Stimulated activated CD4-positive, alpha-beta T cell treated with anti-CD3 and anti-CD28 coated beads, Interleukin-12 subunit alpha, Interleukin-12 subunit beta, amount 100 ng/mL, for 24 hours (primary cell): Measurements from ENCODE around the gene NAA15.
"Not testable (repeated sequence)": the region's sequence is repeated elsewhere in the genome, so short reads cannot be mapped to it uniquely, and the experiment has no call there.

Source experiments
- DNase-seq, 2 experiments: peaks; one replicate each; pipeline ENCODE4 v3.0.0-alpha.2; 2020; ENCODE audit warnings: low read depth in 2 of 2

Gene NAA15

DNA sequence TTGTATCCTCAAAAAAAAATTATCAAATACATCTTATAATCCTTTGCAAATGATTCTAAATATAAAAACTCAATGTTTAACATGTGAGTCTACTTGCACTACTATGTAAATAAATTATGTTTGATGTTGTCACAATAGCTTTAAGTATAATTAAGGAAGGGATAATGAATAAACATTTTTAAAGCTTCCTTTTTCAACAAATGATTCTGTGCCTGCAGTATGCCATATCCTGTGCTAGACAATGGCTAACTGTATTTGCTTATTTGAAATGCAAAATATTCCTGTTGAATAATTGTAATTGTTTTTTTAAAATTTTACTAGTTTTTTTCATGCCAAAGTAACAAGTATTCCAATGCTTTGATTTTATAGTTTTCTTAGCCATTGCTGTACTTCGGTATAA is 60.0 kb downstream of the NAA15 start:
- DNase-seq = no peak

DNA sequence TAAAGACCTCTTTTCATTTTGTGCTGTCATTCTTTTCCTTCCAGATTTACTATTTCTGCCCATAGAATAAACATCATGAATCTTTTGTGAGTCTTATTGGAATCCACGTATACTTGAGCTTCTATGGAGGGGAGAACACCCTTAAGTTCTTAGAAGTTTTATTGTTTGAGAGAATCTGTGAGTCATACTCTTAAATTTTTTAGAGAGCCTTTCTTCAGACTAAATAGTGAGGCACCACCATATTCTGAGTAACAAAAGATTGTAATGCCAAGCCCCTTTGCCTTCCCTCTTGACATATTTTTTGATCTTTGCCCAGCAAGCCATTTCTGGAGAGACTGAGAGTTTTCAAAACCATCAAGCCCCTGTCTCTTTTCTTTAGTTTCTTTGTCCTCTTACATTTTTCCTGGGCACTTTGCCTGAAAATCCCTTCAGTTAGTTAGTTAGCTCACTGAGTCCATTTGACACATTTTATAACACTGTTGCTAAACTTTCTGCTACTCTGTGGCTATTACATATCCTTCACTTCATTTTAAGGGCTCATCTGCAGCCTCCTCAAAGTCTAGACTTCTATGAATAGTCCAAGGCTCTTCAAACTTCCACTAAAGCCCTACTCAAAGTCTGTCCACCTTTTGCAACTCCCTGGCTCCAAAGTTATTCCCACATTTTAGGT is 66.3 kb downstream of the NAA15 start:
- DNase-seq = no peak

- no peak for DNase-seq
These were observed 67.7 kb downstream of the NAA15 start for GRCh38 chr4:139368998-139369397.

DNA sequence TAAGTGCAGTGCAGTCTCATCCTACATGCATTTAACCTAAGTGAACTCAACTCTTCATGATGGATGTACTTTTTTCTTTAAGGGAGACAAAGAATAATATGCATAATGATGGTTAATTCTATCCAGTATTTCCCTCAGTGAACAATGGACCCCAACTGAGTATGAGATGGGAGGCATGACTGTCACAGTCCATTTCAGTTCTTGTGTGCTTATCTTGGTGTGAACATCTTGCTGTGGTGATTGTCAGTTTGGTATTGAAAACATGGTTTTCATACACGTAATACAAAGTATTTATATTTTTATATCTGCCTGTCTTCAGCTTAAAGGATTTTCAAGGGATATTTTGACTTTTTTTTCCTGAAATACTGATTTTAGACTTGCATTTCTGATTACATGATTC is 72.9 kb downstream of the NAA15 start:
- DNase-seq = no peak

- DNase-seq = no peak
These were observed 85.1 kb downstream of the NAA15 start for GRCh38 chr4:139386421-139386820.

GRCh38 chr4:139389102-139389501 is 87.8 kb downstream of the NAA15 start:
- DNase-seq = no peak

DNA sequence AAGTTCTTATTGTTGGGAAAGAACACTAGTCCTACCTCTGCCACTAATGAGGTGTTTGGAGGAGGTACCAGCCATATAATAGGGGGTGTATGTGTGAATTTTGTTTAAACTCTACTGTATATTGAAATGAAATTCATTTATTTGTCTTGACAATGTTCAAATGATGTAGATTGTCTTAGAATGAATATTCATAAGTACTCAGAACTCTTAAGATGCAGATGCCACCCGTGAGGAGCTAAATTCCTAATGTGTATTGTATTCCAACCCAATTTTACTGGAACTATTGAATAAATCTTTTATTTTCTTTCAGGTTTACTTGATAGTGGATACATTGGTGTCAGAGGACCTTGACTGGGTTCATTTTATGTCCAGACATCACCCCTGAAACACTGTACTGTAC is 88.7 kb downstream of the NAA15 start:
- DNase-seq = no peak

DNA sequence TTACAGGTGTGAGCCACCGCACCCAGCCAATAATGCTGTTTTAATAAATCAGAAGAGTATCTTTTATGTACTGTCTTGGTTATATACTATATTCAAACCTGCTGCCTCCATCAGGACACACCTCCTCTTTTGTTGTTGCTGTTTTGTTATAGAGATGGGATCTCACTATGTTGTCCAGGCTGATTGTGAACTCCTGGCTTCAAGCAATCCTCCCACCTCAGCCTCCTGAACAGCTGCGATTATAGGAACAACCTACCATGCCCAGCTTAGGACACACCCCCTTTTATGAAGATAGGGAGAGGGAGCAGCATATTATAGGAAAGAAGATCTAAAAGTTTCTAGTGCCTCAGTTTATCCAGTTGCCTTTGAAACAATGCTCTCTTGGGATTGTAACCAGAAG is 90.4 kb downstream of the NAA15 start:
- DNase-seq = no peak

GRCh38 chr4:139392797-139393196 is 91.5 kb downstream of the NAA15 start:
- DNase-seq = no peak

DNA sequence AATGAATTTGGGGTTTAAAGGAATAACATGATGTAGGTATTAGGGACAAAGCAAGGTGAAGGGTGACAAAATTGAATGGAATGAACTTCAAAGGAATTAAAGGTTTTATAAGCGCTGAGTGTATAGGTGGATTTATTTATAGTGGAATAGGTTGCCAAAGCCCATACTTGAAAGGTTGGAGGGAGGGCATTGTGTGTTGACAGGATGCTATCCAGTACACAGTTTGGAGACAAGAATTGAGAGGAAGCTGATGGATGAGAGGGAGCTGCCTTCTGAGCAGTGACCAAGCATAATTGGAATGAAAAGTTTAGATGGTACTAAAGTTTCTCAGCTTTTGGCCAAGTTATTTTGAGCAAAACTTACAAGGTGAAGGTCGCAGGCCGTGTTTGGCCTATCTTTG is 100.1 kb downstream of the NAA15 start:
- no peak for DNase-seq

DNA sequence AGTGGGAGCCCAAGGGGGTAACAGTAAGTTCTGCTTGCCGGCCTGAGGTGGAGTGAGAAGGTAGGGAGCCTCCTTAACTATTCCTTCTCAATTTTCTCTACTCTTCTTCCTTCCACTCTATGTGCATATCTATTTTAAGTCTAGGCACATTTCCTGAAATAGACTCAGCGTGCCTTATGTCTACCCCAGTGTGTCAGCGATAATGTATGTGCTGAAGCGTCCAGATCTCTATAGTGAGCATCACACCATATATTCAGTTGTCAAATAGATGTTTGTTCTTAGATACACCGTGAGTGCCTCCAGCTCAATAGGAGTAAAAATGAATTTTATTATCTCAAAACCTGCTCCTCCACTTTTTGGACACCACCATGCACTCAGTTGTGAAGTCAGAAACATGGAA is 101.1 kb downstream of the NAA15 start:
- no peak for DNase-seq

GRCh38 chr4:139403462-139403861 is 102.2 kb downstream of the NAA15 start:
- DNase-seq = no peak

DNA sequence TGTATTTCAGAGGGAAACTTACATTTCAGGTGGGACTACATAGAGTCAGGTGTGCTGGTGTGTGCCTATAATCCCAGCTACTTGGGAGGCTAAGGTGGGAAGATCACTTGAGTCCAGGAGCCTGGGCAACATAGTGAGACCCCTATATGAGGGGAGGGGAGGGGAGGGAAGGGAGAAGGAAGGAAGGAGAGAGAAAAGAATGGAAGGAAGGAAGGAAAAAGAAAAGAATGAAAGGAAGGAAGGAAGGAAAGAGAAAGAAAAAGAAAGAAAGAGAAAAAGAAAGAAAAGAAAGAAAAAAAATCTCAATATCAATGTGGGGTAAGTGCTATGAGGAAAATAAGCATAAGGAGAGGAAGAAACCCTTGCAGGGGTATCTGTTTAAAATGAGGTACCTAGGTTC is 109.0 kb downstream of the NAA15 start:
- DNase-seq = no peak

GRCh38 chr4:139414671-139415210 is 113.4 kb downstream of the NAA15 start:
- DNase-seq = not testable (repeated sequence)

DNA sequence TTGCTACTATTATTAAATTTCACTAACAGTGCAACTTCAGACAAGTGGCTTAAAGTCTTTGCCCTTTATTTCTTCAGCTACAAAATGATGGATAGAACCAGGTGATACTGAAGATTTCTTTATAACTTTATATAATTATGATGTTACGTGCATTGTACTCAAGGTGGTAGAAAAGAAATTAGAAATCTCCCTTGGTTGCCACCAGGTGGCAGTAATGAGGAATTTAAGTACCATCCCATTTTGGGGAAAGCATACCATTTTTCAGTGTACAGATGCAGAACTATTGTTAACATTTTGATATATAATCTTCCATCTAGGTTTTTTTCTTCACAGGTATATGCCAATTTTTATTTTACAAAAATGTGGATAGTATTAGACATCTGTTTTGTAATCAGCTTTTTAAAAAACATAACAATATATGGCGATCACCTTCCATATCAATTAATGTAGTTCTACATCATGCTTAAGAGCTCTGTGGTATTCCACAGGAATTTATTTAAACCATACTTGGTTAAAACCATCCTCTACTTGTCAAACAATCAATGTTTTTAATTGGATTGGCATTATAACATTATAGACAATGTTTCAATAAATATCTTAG is 114.9 kb downstream of the NAA15 start:
- no peak for DNase-seq

GRCh38 chr4:139419388-139419914 is 118.1 kb downstream of the NAA15 start:
- no peak for DNase-seq

DNA sequence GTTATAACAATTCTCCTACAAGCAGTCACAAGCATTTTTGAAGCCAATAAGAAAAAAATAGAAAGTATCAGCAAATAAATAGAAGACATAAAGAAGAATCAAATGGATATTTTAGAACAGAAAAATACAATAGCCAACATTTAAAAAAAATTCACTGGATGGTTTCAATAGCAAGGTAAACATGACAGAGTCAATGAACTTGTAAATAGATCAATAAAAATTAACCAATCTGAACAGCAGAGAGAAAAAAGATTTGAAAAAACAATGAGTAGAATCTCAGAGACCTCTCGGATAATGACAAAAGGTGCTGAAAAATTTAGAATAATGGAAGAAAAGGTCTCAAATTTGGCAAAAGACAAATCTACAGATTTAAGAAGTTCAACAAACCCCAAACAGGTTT is 119.3 kb downstream of the NAA15 start:
- no peak for DNase-seq

- no peak for DNase-seq
These were observed 134.8 kb downstream of the NAA15 start for GRCh38 chr4:139436122-139436521.

GRCh38 chr4:139438141-139438540 is 136.8 kb downstream of the NAA15 start:
- DNase-seq = no peak

DNA sequence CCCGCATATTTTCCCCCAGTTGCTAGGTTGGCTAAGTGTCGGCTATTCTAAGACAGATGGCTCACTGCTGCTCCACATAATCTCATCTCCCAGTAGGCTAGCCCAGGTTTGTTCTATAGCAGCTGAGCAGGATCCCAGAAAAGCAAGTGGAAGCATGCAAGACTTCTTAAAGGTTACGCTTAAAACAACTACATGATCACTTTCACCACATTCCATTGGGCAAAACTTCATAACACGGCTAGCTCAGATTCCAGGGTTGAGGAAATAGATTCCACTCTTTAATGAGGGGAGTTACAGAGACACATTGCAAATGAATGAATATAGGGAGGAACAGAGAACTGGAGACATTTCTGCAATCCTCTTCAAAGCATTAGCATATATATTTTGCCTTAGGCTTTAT is 139.7 kb downstream of the NAA15 start:
- no peak for DNase-seq

GRCh38 chr4:139443661-139444060 is 142.4 kb downstream of the NAA15 start:
- no peak for DNase-seq

DNA sequence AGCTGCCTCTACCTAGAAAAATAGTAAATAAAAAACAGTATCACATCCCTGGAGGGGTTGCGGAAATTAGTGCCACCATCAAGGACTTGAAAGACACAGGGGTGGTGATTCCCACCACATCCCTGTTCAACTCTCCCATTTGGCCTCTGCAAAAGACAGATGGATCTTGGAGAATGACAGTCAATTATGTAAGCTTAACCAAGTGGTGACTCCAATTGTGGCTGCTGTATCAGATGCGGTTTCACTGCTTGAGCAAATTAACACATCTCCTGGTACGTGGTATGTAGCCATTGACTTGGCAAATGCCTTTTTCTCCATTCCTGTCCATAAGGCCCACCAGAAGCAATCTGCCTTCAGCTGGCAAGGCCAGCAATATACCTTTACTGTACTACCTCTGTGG is 143.6 kb downstream of the NAA15 start:
- DNase-seq = not testable (repeated sequence)

GRCh38 chr4:139447078-139447477 is 145.8 kb downstream of the NAA15 start:
- not testable (repeated sequence) for DNase-seq
